NT2/D1 (cell line): ENCODE results near the gene MEMO1.

ENCODE experiments used
- SUZ12 ChIP-seq: IDR thresholded peaks from 2 replicates; pipeline ENCODE4 v1.6.1; 2011; ENCODE audit not compliant: insufficient read length, insufficient read depth; ENCODE audit errors: extremely low read depth
- YY1 ChIP-seq: IDR thresholded peaks from 2 replicates; pipeline ENCODE4 v1.6.1; 2011; ENCODE audit not compliant: insufficient read length, insufficient read depth

DNA sequence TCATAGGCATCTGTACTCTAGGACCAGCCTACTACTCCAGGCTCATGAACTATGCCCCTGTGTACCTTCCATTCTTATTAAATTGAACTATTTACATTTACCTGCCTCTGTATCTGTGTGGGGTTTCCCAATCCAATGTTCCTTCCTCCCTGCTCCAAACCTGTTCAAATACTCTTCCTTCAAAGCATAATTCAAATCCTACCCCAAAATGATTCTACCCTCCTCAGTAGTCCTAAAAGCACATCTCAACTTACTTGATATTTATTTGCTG, 3.8 kb downstream of the MEMO1 start:
- TF ChIP-seq YY1 (no peak), SUZ12 (no peak)
